ENCODE results near the gene PTTG1IP.

Gene PTTG1IP

GRCh38 chr21:44858791-44859190 lies 14.7 kb downstream of the PTTG1IP start:
- H3K4me3 ChIP-seq (ENCODE audit: control insufficient read depth in 1 of 7, extremely low read depth in 1 of 7, insufficient read depth in 4 of 7, low read depth in 2 of 7, low read length in 6 of 7) = no peak overlapping the region
- no peaks in the 10 kb centered on the region for H3K9me3 ChIP-seq (ENCODE audit: control extremely low read depth in 1 of 5, control insufficient read depth in 4 of 5, insufficient read depth in 2 of 5, low read depth in 1 of 5, low read length in 4 of 5)
- H3K36me3 ChIP-seq (ENCODE audit: control insufficient read depth in 4 of 4, insufficient read depth in 4 of 4, low read length in 3 of 4) = peaks cover 9 to 83% (median 57%) of the 10 kb centered on the region in 4 experiments
- POLR2A ChIA-PET = no interaction called here
- CTCF ChIA-PET = no interaction called here
- no peak overlapping the region for H3K27ac ChIP-seq (ENCODE audit: insufficient read depth in 1 of 2, low read depth in 1 of 2, low read length in 2 of 2, poor library complexity in 1 of 2, severe bottlenecking in 2 of 2)
- no peaks in the 10 kb centered on the region for H3K27me3 ChIP-seq (replicated peaks in 2 of 5; ENCODE audit: control insufficient read depth in 4 of 5, insufficient read depth in 5 of 5, low read length in 4 of 5)
- H3K4me1 ChIP-seq (ENCODE audit: control extremely low read depth in 1 of 4, control insufficient read depth in 4 of 4, insufficient read depth in 4 of 4, low read length in 3 of 4) = peaks cover 0 to 36% (median 17%) of the 10 kb centered on the region in 4 experiments
- no peak for DNase-seq
- 87% methylated on average over 9 of the region's 10 CpGs for WGBS (ENCODE audit: insufficient coverage)

DNA sequence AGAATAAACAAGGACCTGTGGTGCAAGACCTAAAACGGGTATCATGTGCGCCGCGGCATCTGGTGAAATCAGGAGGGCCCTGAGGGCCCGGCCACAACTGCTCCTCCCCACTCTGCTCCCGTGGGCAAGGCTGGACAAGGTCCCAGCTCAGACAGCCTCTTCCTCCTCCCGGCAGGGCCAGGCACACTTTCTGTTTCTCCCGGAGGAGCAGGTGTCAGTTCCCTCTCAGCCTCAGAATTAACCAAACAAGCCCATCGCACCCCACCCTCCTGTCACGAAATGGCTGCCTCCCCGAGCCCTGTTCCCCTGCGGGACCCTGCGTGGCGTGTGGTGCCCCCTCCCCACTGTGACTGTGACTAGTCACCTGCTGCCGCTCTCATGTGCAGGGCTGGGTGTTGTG lies 15.2 kb downstream of the PTTG1IP start:
- DNase-seq = no peak
- H3K27me3 ChIP-seq (replicated peaks in 2 of 5; ENCODE audit: control insufficient read depth in 4 of 5, insufficient read depth in 5 of 5, low read length in 4 of 5) = no peaks in the 10 kb centered on the region
- WGBS (ENCODE audit: insufficient coverage) = 88% methylated on average over 15 of the region's 15 CpGs
- peaks cover 11 to 83% (median 57%) of the 10 kb centered on the region in 4 experiments for H3K36me3 ChIP-seq (ENCODE audit: control insufficient read depth in 4 of 4, insufficient read depth in 4 of 4, low read length in 3 of 4)
- CTCF ChIA-PET = interaction anchor here (1.2 kb wide), 2 partner anchors 11 to 92 kb away, joined by 3 to 4 read pairs; no protein-coding TSS in a partner anchor
- POLR2A ChIA-PET = no interaction called here
- no peak overlapping the region for H3K4me3 ChIP-seq (ENCODE audit: control insufficient read depth in 1 of 7, extremely low read depth in 1 of 7, insufficient read depth in 4 of 7, low read depth in 2 of 7, low read length in 6 of 7)
- H3K27ac ChIP-seq (ENCODE audit: insufficient read depth in 1 of 2, low read depth in 1 of 2, low read length in 2 of 2, poor library complexity in 1 of 2, severe bottlenecking in 2 of 2) = no peak overlapping the region
- peaks cover 0 to 41% (median 20%) of the 10 kb centered on the region in 4 experiments for H3K4me1 ChIP-seq (ENCODE audit: control extremely low read depth in 1 of 4, control insufficient read depth in 4 of 4, insufficient read depth in 4 of 4, low read length in 3 of 4)
- H3K9me3 ChIP-seq (ENCODE audit: control extremely low read depth in 1 of 5, control insufficient read depth in 4 of 5, insufficient read depth in 2 of 5, low read depth in 1 of 5, low read length in 4 of 5) = no peaks in the 10 kb centered on the region

GRCh38 chr21:44857127-44857892 lies 16.2 kb downstream of the PTTG1IP start:
- Histone ChIP-seq H3K36me3 (ENCODE audit: control insufficient read depth in 4 of 4, insufficient read depth in 4 of 4, low read length in 3 of 4) (peaks cover 13 to 80% (median 59%) of the 10 kb centered on the region in 4 experiments), H3K9me3 (ENCODE audit: control extremely low read depth in 1 of 5, control insufficient read depth in 4 of 5, insufficient read depth in 2 of 5, low read depth in 1 of 5, low read length in 4 of 5) (no peaks in the 10 kb centered on the region), H3K4me3 (ENCODE audit: control insufficient read depth in 1 of 7, extremely low read depth in 1 of 7, insufficient read depth in 4 of 7, low read depth in 2 of 7, low read length in 6 of 7) (no peak overlapping the region), H3K27ac (ENCODE audit: insufficient read depth in 1 of 2, low read depth in 1 of 2, low read length in 2 of 2, poor library complexity in 1 of 2, severe bottlenecking in 2 of 2) (no peak overlapping the region), H3K4me1 (ENCODE audit: control extremely low read depth in 1 of 4, control insufficient read depth in 4 of 4, insufficient read depth in 4 of 4, low read length in 3 of 4) (peaks cover 0 to 50% (median 23%) of the 10 kb centered on the region in 4 experiments), H3K27me3 (replicated peaks in 2 of 5; ENCODE audit: control insufficient read depth in 4 of 5, insufficient read depth in 5 of 5, low read length in 4 of 5) (no peaks in the 10 kb centered on the region)
- POLR2A ChIA-PET = no interaction called here
- DNase-seq = no peak
- CTCF ChIA-PET = interaction anchor here (0.9 to 1.2 kb wide), 3 partner anchors 12 to 93 kb away, joined by 3 to 4 read pairs (median 3); no protein-coding TSS in a partner anchor
- whole genome bisulfite sequencing (ENCODE audit: insufficient coverage) = 100% methylated on average over 11 of the region's 16 CpGs

GRCh38 chr21:44856131-44856530 lies 17.4 kb downstream of the PTTG1IP start:
- Histone ChIP-seq H3K27me3 (replicated peaks in 2 of 5; ENCODE audit: control insufficient read depth in 4 of 5, insufficient read depth in 5 of 5, low read length in 4 of 5) (no peaks in the 10 kb centered on the region), H3K4me3 (ENCODE audit: control insufficient read depth in 1 of 7, extremely low read depth in 1 of 7, insufficient read depth in 4 of 7, low read depth in 2 of 7, low read length in 6 of 7) (no peak overlapping the region), H3K9me3 (ENCODE audit: control extremely low read depth in 1 of 5, control insufficient read depth in 4 of 5, insufficient read depth in 2 of 5, low read depth in 1 of 5, low read length in 4 of 5) (no peaks in the 10 kb centered on the region), H3K4me1 (ENCODE audit: control extremely low read depth in 1 of 4, control insufficient read depth in 4 of 4, insufficient read depth in 4 of 4, low read length in 3 of 4) (peaks cover 6 to 61% (median 28%) of the 10 kb centered on the region in 4 experiments), H3K36me3 (ENCODE audit: control insufficient read depth in 4 of 4, insufficient read depth in 4 of 4, low read length in 3 of 4) (peaks cover 12 to 77% (median 56%) of the 10 kb centered on the region in 4 experiments), H3K27ac (ENCODE audit: insufficient read depth in 1 of 2, low read depth in 1 of 2, low read length in 2 of 2, poor library complexity in 1 of 2, severe bottlenecking in 2 of 2) (no peak overlapping the region)
- ChIA-PET CTCF (interaction anchor here (0.9 kb wide), 1 partner anchor 17 kb away, joined by 3 read pairs; no protein-coding TSS in a partner anchor), POLR2A (no interaction called here)
- 91% methylated on average over 13 of the region's 17 CpGs for WGBS (ENCODE audit: insufficient coverage)
- DNase-seq = no peak

DNA sequence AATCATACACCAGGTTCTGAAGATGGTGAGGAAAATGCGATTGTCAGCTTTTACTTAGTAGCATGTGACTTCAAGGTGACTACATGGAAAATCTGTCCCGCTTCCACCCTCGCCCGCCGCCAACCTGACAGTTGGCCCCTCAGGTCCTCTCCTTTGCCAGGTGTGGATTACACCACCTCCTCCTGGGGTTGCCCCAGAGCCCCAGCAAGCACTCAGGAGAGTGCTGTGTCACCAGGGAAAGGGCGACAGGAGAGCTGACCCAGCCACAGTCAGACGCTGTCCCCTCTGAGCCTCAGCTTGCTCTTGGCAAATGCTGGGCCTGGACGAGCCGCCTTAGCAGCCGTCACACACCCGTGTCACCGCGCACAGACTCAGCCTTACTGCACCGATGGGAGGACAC lies 17.9 kb downstream of the PTTG1IP start:
- peak in 1 of 3 donors; percentile 19 for DNase-seq
- ChIA-PET CTCF (interaction anchor here (0.8 to 1.8 kb wide), 12 partner anchors 9 to 80 kb away, joined by 3 to 8 read pairs (median 3); no protein-coding TSS in a partner anchor), POLR2A (interaction anchor here (0.9 to 1.3 kb wide), 2 partner anchors 10 to 17 kb away, joined by 3 to 5 read pairs; no protein-coding TSS in a partner anchor)
- Histone ChIP-seq H3K4me1 (ENCODE audit: control extremely low read depth in 1 of 4, control insufficient read depth in 4 of 4, insufficient read depth in 4 of 4, low read length in 3 of 4) (peaks cover 6 to 64% (median 30%) of the 10 kb centered on the region in 4 experiments), H3K9me3 (ENCODE audit: control extremely low read depth in 1 of 5, control insufficient read depth in 4 of 5, insufficient read depth in 2 of 5, low read depth in 1 of 5, low read length in 4 of 5) (no peaks in the 10 kb centered on the region), H3K27me3 (replicated peaks in 2 of 5; ENCODE audit: control insufficient read depth in 4 of 5, insufficient read depth in 5 of 5, low read length in 4 of 5) (no peaks in the 10 kb centered on the region), H3K4me3 (ENCODE audit: control insufficient read depth in 1 of 7, extremely low read depth in 1 of 7, insufficient read depth in 4 of 7, low read depth in 2 of 7, low read length in 6 of 7) (no peak overlapping the region), H3K36me3 (ENCODE audit: control insufficient read depth in 4 of 4, insufficient read depth in 4 of 4, low read length in 3 of 4) (peaks cover 13 to 80% (median 60%) of the 10 kb centered on the region in 4 experiments), H3K27ac (ENCODE audit: insufficient read depth in 1 of 2, low read depth in 1 of 2, low read length in 2 of 2, poor library complexity in 1 of 2, severe bottlenecking in 2 of 2) (peak overlapping the region in 1 of 2 experiments; percentile 78)
- 91% methylated on average over 12 of the region's 14 CpGs for WGBS (ENCODE audit: insufficient coverage)

GRCh38 chr21:44854664-44855446 lies 18.6 kb downstream of the PTTG1IP start:
- Histone ChIP-seq H3K36me3 (ENCODE audit: control insufficient read depth in 4 of 4, insufficient read depth in 4 of 4, low read length in 3 of 4) (peaks cover 11 to 83% (median 65%) of the 10 kb centered on the region in 4 experiments), H3K27me3 (replicated peaks in 2 of 5; ENCODE audit: control insufficient read depth in 4 of 5, insufficient read depth in 5 of 5, low read length in 4 of 5) (no peaks in the 10 kb centered on the region), H3K9me3 (ENCODE audit: control extremely low read depth in 1 of 5, control insufficient read depth in 4 of 5, insufficient read depth in 2 of 5, low read depth in 1 of 5, low read length in 4 of 5) (no peaks in the 10 kb centered on the region), H3K4me1 (ENCODE audit: control extremely low read depth in 1 of 4, control insufficient read depth in 4 of 4, insufficient read depth in 4 of 4, low read length in 3 of 4) (peaks cover 6 to 68% (median 30%) of the 10 kb centered on the region in 4 experiments), H3K4me3 (ENCODE audit: control insufficient read depth in 1 of 7, extremely low read depth in 1 of 7, insufficient read depth in 4 of 7, low read depth in 2 of 7, low read length in 6 of 7) (no peak overlapping the region), H3K27ac (ENCODE audit: insufficient read depth in 1 of 2, low read depth in 1 of 2, low read length in 2 of 2, poor library complexity in 1 of 2, severe bottlenecking in 2 of 2) (peak overlapping the region in 1 of 2 experiments; percentile 78)
- peak; percentile 93 to 98 (median 95) for DNase-seq
- WGBS (ENCODE audit: insufficient coverage) = 44% methylated on average over 29 of the region's 31 CpGs
- ChIA-PET CTCF (interaction anchor here (0.8 to 1.8 kb wide), 16 partner anchors 9 to 80 kb away, joined by 3 to 8 read pairs (median 3); partner anchors contain the start of gene PTTG1IP), POLR2A (interaction anchor here (0.8 to 1.3 kb wide), 4 partner anchors 9 to 34 kb away, joined by 3 to 5 read pairs (median 3); no protein-coding TSS in a partner anchor)
